ENCODE measurements around the gene CNTN4.

DNA sequence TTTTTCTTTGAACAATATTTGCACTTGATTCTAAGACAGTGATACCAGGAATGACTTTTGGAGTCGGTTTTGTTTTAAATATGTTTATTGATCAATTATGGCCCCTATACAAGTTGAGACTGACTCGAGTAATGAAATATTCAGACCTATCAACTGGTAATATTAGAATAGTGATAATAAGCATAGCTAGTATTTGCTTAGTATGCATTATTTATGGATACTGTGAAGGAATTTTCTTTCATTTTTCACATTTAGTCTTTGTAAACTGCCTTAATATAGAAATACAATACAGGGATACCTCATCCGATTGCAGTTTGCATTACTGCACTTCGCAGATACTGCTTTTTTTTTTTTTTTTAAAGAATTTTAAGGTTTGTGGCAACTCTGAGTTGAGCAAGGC lies 107.9 kb downstream of the CNTN4 start:
- TF ChIP-seq, protein P1, sequence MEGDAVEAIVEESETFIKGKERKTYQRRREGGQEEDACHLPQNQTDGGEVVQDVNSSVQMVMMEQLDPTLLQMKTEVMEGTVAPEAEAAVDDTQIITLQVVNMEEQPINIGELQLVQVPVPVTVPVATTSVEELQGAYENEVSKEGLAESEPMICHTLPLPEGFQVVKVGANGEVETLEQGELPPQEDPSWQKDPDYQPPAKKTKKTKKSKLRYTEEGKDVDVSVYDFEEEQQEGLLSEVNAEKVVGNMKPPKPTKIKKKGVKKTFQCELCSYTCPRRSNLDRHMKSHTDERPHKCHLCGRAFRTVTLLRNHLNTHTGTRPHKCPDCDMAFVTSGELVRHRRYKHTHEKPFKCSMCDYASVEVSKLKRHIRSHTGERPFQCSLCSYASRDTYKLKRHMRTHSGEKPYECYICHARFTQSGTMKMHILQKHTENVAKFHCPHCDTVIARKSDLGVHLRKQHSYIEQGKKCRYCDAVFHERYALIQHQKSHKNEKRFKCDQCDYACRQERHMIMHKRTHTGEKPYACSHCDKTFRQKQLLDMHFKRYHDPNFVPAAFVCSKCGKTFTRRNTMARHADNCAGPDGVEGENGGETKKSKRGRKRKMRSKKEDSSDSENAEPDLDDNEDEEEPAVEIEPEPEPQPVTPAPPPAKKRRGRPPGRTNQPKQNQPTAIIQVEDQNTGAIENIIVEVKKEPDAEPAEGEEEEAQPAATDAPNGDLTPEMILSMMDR (conservative IDR thresholded peaks at IDR 0.05; ENCODE audit: low read depth in 2 of 2) = no peak
- TF ChIP-seq ZNF114 (CRISPR knock-in tag; IDR thresholded peaks at IDR 0.05) (no peak), CREB1 (CRISPR knock-in tag; IDR thresholded peaks at IDR 0.05; ENCODE audit: low read depth) (no peak), NANOG (IDR thresholded peaks at IDR 0.05; ENCODE audit: borderline replicate concordance) (no peak), POLR2AphosphoS5 (IDR thresholded peaks at IDR 0.05; ENCODE audit: low read depth) (no peak), JUNB (IDR thresholded peaks at IDR 0.05; ENCODE audit: unreplicated experiment) (no peak)
- TF ChIP-seq, protein P2, sequence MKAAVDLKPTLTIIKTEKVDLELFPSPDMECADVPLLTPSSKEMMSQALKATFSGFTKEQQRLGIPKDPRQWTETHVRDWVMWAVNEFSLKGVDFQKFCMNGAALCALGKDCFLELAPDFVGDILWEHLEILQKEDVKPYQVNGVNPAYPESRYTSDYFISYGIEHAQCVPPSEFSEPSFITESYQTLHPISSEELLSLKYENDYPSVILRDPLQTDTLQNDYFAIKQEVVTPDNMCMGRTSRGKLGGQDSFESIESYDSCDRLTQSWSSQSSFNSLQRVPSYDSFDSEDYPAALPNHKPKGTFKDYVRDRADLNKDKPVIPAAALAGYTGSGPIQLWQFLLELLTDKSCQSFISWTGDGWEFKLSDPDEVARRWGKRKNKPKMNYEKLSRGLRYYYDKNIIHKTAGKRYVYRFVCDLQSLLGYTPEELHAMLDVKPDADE (IDR thresholded peaks at IDR 0.05) = no peak
- TF ChIP-seq, protein P3, sequence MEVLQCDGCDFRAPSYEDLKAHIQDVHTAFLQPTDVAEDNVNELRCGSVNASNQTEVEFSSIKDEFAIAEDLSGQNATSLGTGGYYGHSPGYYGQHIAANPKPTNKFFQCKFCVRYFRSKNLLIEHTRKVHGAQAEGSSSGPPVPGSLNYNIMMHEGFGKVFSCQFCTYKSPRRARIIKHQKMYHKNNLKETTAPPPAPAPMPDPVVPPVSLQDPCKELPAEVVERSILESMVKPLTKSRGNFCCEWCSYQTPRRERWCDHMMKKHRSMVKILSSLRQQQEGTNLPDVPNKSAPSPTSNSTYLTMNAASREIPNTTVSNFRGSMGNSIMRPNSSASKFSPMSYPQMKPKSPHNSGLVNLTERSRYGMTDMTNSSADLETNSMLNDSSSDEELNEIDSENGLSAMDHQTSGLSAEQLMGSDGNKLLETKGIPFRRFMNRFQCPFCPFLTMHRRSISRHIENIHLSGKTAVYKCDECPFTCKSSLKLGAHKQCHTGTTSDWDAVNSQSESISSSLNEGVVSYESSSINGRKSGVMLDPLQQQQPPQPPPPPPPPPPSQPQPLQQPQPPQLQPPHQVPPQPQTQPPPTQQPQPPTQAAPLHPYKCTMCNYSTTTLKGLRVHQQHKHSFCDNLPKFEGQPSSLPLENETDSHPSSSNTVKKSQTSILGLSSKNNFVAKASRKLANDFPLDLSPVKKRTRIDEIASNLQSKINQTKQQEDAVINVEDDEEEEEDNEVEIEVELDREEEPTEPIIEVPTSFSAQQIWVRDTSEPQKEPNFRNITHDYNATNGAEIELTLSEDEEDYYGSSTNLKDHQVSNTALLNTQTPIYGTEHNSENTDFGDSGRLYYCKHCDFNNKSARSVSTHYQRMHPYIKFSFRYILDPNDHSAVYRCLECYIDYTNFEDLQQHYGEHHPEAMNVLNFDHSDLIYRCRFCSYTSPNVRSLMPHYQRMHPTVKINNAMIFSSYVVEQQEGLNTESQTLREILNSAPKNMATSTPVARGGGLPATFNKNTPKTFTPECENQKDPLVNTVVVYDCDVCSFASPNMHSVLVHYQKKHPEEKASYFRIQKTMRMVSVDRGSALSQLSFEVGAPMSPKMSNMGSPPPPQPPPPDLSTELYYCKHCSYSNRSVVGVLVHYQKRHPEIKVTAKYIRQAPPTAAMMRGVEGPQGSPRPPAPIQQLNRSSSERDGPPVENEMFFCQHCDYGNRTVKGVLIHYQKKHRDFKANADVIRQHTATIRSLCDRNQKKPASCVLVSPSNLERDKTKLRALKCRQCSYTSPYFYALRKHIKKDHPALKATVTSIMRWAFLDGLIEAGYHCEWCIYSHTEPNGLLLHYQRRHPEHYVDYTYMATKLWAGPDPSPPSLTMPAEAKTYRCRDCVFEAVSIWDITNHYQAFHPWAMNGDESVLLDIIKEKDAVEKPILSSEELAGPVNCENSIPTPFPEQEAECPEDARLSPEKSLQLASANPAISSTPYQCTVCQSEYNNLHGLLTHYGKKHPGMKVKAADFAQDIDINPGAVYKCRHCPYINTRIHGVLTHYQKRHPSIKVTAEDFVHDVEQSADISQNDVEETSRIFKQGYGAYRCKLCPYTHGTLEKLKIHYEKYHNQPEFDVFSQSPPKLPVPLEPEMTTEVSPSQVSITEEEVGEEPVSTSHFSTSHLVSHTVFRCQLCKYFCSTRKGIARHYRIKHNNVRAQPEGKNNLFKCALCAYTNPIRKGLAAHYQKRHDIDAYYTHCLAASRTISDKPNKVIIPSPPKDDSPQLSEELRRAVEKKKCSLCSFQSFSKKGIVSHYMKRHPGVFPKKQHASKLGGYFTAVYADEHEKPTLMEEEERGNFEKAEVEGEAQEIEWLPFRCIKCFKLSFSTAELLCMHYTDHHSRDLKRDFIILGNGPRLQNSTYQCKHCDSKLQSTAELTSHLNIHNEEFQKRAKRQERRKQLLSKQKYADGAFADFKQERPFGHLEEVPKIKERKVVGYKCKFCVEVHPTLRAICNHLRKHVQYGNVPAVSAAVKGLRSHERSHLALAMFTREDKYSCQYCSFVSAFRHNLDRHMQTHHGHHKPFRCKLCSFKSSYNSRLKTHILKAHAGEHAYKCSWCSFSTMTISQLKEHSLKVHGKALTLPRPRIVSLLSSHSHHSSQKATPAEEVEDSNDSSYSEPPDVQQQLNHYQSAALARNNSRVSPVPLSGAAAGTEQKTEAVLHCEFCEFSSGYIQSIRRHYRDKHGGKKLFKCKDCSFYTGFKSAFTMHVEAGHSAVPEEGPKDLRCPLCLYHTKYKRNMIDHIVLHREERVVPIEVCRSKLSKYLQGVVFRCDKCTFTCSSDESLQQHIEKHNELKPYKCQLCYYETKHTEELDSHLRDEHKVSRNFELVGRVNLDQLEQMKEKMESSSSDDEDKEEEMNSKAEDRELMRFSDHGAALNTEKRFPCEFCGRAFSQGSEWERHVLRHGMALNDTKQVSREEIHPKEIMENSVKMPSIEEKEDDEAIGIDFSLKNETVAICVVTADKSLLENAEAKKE (CRISPR knock-in tag; IDR thresholded peaks at IDR 0.05) = no peak

Data from GM23338 (cell line).